Measurements from ENCODE around the gene GRM7. TPM values are rescaled to one million over a fixed set of nuclear protein-coding genes. Genes with fewer than 3 reads are reported as not detected.

GRM7 gene
- total and polyA plus RNA-seq, 9 donors = 0.18 to 0.85 (median 0.26) TPM; not detected in 3

- WGBS, 3 donors = 92 to 96% (median 94%) methylated on average over 2 of the region's 2 CpGs
- no peaks in the 10 kb centered on the region for H3K4me1 ChIP-seq (ENCODE audit: insufficient read depth)
- H3K27ac ChIP-seq = no peak overlapping the region
- no peaks in the 10 kb centered on the region for H3K9me3 ChIP-seq
- intact Hi-C loops (cut with DNase I) = no loop called here
- H3K27me3 ChIP-seq = no peaks in the 10 kb centered on the region
- H3K36me3 ChIP-seq = no peaks in the 10 kb centered on the region
- TF ChIP-seq CTCF (IDR thresholded peaks at IDR 0.05) (no peak), EP300 (IDR thresholded peaks at IDR 0.05) (no peak), POLR2A (IDR thresholded peaks at IDR 0.05) (no peak)
- H3K4me3 ChIP-seq = no peak overlapping the region
- no peak for DNase-seq
Observed at GRCh38 chr3:6971933-6972332, 111.0 kb downstream of the GRM7 start.

- H3K4me3 ChIP-seq = no peak overlapping the region
- H3K27ac ChIP-seq = no peak overlapping the region
- H3K9me3 ChIP-seq = no peaks in the 10 kb centered on the region
- intact Hi-C loops (cut with DNase I) = no loop called here
- no peak for DNase-seq
- TF ChIP-seq CTCF (IDR thresholded peaks at IDR 0.05) (no peak), EP300 (IDR thresholded peaks at IDR 0.05) (no peak), POLR2A (IDR thresholded peaks at IDR 0.05) (no peak)
- H3K4me1 ChIP-seq (ENCODE audit: insufficient read depth) = peaks cover 2% of the 10 kb centered on the region
- no peaks in the 10 kb centered on the region for H3K36me3 ChIP-seq
- no peaks in the 10 kb centered on the region for H3K27me3 ChIP-seq
- 94% methylated on average over 7 of the region's 7 CpGs for WGBS, 3 donors
Observed at GRCh38 chr3:6985848-6986247, 124.9 kb downstream of the GRM7 start.

GRCh38 chr3:6989608-6990291 is 128.8 kb downstream of the GRM7 start:
- Histone ChIP-seq H3K27me3 (no peaks in the 10 kb centered on the region), H3K27ac (no peak overlapping the region), H3K9me3 (no peaks in the 10 kb centered on the region), H3K4me1 (ENCODE audit: insufficient read depth) (peaks cover 2% of the 10 kb centered on the region), H3K36me3 (no peaks in the 10 kb centered on the region), H3K4me3 (no peak overlapping the region)
- no peak for TF ChIP-seq EP300 (IDR thresholded peaks at IDR 0.05)
- TF ChIP-seq POLR2A (IDR thresholded peaks at IDR 0.05) = no peak
- no peak for TF ChIP-seq CTCF (IDR thresholded peaks at IDR 0.05)
- WGBS, 3 donors = 5 to 26% (median 11%) methylated on average over 4 of the region's 4 CpGs
- DNase-seq = no peak
- intact Hi-C loops (cut with DNase I) = no loop called here

- H3K27me3 ChIP-seq = no peaks in the 10 kb centered on the region
- no peak for DNase-seq
- H3K36me3 ChIP-seq = no peaks in the 10 kb centered on the region
- H3K4me3 ChIP-seq = no peak overlapping the region
- H3K27ac ChIP-seq = no peak overlapping the region
- H3K9me3 ChIP-seq = no peaks in the 10 kb centered on the region
- TF ChIP-seq CTCF (IDR thresholded peaks at IDR 0.05) (no peak), POLR2A (IDR thresholded peaks at IDR 0.05) (no peak), EP300 (IDR thresholded peaks at IDR 0.05) (no peak)
- intact Hi-C loops (cut with DNase I) = no loop called here
- H3K4me1 ChIP-seq (ENCODE audit: insufficient read depth) = peaks cover 2% of the 10 kb centered on the region
- 59 to 65% (median 64%) methylated on average over 3 of the region's 3 CpGs for WGBS, 3 donors
Observed at GRCh38 chr3:6994081-6994668, 133.3 kb downstream of the GRM7 start.
